ENCODE data around the gene TTF2. TPM values are rescaled to one million over a fixed set of nuclear protein-coding genes. Genes with fewer than 3 reads are reported as not detected.
A peak's percentile ranks its signal among the peaks of the same experiment; 100 is the strongest.

TTF2 gene
- total and polyA plus RNA-seq, 9 of the 15 experiments (the other 6 are each of a cell fraction or from before 2014, with no cell fraction given), result 9.4 to 71.1 (median 42.1) TPM

GRCh38 chr1:117121589-117122329 is 61.6 kb downstream of the TTF2 start, which contains the start of gene TRIM45 (continued):
- TF ChIP-seq ZNF277 (CRISPR knock-in tag; IDR thresholded peaks at IDR 0.05; ENCODE audit: borderline replicate concordance) (no peak), ZNF263 (CRISPR knock-in tag; IDR thresholded peaks at IDR 0.05; ENCODE audit: borderline replicate concordance) (0 out of 2 replicates have a peak, but pooled peaks have one; percentile 2), SMARCA5 (IDR thresholded peaks at IDR 0.05) (0 out of 2 replicates have a peak, but pooled peaks have one; percentile 37), PRDM10 (IDR thresholded peaks at IDR 0.05; ENCODE audit: partially characterized antibody) (peak; percentile 17), FIP1L1 (IDR thresholded peaks at IDR 0.05; ENCODE audit: low read depth, low read length, poor library complexity, severe bottlenecking) (peak; percentile 48), NR3C1 (CRISPR knock-in tag; IDR thresholded peaks at IDR 0.05) (no peak), E2F4 (CRISPR knock-in tag; IDR thresholded peaks at IDR 0.05; ENCODE audit: low read depth) (no peak), THRAP3 (IDR thresholded peaks at IDR 0.05; ENCODE audit: borderline replicate concordance) (no peak), LEF1 (IDR thresholded peaks at IDR 0.05) (no peak), RBM25 (IDR thresholded peaks at IDR 0.05; ENCODE audit: low read depth, low read length, severe bottlenecking) (peak; percentile 98), GMEB1 (CRISPR knock-in tag; IDR thresholded peaks at IDR 0.05) (peak; percentile 29; the same call in 1 of the 2 replicates), POLR2G (IDR thresholded peaks at IDR 0.05; ENCODE audit: low read depth, low read length) (peak; percentile 90), SMAD4 (CRISPR knock-in tag; conservative IDR thresholded peaks at IDR 0.05) (peak; percentile 80), JUNB (CRISPR knock-in tag; conservative IDR thresholded peaks at IDR 0.05) (no peak), ARID3A (IDR thresholded peaks at IDR 0.05; ENCODE audit: borderline replicate concordance, low read depth, low read length) (peak; percentile 34; the same call in 1 of the 2 replicates)

All from K562 (cell line).